ENCODE data around the gene NKAP.
"Not testable (repeated sequence)": the region's sequence is repeated elsewhere in the genome, so short reads cannot be mapped to it uniquely, and the experiment has no call there.

The NKAP gene

DNA sequence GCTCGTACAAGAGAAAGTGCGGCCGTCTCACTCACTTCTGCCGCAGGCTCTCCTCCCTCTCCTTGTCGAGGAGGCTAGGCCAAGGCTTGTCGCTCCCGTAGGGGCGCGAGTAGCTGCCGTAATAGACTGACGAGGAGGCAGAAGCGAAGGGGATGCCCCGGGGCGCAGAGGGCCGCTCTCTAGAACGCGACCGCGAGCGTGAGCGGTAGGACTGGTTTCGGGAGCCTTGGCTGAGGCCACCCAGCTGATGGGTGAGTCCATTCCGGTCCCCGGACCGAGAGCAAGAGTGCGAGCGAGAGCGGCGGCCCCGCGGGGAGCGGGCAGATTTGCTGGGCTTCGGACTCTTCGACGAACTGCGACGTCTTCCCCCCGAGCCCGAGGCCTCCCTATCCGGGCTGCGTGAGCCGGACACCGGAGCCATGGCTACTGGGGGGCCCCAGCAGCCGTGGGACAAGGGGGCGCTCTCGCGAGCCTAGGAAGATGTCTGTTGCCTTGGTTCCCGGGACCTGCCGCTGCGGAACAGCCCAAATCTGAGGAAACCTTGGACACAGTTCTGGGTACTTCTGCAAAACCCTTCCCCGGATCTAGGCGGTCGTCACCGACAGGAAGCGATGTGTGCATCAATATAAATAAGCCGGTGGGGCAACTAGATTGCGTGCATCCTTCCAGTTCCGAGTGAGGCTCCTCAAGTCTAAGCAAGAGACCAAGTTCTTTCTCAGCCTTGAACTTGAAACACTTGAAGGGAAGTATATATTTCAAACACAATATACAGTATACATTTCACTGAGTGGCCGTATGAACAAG lies at the start of gene NKAP:
NKAP (minus strand) TSS at position 567 of the 804 bp plus-strand sequence; CDS start at position 421, 146 bp downstream.
- peak; percentile 89 for DNase-seq

DNA sequence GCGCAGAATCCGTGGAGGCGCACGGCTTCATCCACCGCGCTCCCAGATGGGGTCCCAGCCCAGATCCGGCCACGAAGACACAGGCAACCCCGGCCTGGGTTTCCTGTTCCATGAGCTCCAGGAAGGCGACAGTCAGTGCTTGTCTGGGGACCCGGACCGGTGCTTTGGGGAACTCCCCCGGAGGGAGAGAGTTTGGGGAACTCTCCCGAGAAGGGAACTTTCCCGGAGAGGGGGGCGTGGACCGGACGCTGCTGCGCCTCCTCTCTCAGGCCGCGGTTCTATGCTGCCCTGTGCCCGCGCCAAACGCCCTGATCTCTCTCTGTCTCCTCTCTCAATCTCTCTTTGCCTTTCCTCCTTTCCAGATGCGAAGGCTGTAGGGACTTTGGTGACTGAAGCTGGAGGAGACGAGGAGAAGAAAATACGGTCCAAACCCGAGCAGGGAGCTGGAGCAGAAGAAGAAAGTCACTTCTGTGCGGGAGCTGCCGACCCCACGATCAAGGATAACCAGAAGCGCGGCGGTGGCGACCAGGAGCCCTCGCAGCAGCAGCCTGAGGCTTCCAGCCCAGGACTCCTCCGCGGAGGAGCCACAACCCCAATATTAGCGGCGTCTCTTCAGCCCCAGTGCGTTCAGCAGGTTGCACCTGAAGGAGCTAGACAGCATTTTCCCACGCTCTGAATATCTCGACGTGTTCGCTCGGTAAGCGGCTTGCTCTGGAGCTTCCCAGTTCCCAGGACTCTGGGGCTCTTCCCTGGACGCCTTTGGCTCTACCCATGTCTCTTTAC lies 47.6 kb upstream of the NKAP start:
- DNase-seq, result no peak

DNA sequence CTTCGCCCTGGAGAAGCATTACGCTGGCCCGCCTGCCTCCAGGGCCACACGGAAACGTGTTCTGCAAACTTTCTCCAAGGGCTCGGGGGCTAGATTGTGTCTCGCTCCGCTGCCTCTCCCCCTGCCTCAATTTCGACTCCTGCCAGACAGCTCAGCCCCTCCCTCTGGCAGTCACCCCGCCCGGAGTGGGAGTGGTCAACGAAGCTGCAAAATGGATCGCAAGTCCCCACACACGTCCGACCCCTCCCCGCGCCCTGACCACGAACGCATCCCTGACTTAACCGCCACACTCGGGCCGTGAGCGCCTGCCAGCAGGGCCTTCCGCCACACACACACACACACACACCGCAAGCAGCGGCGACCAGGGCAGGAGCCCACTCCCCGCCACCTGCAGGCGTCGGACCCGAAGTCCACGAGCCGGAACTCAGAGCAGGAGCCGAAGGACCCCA lies 47.0 kb upstream of the NKAP start:
- DNase-seq, result no peak

DNA sequence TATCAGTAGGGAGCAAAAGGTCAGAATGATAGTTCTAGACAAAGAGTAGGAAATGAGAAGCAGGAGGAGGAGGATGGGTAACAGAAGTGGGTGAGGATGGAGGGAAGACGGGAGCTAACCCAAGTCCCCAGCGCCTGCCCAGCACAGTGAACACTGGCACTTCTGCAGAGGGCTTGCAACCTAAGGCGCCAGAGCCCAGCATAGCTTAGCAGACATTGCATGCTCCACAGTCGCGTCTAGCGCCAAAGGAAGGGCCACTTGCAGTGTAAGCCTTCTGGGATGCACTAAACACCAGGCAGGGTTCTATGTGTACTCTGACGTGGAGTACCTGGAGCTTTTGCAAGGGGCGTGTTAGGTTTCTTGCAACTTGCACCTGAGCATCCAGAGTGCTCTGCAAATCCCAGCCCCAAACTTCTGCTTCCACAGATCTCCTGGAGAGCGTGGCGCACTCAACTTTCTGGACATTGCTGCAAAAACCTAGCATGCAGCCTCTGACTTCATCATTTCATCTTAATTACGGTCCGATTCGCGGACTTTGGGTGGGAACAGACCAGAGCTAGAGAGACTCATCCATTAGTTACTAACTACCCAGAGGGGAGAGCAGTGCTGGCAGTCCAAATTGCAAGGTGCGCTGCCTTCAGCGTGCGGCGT lies 46.5 kb upstream of the NKAP start:
- no peak for DNase-seq

DNA sequence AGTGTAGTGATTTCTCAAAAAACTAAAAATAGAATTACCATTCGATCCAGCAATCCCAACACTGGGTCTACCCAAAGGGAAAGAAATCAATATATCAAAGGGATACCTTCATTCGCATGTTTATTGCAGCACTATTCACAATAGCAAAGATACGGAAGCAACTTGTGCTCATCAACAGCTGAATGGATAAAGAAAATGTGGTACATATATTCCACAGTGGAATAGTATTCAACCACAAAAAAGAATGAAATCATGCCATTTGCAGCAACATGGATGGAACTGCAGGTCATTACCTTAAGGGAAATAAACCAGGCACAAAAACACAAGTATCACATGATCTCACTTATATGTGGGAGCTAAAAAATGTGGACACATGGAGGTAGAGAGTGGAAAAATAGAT lies 42.7 kb upstream of the NKAP start:
- DNase-seq, result no peak

DNA sequence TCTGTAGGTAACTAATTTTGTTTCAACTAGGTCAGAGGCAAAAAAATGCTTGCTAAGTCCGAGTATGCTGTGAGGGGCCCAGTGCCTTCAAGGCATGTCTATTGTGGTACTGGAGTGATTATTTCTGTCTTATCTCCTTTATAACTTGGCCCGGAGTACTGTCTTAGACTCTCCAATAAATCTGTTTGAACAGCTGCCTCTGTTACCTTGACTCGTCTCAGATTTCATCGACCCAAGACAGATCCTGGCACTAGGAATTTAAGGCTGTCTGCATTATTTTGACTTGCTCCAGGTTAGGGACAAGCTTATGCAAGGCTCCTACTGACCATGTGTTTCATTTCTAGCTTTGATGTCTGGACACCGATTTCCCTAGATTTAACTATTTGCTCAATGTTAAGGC lies 41.1 kb upstream of the NKAP start:
- DNase-seq, result no peak

DNA sequence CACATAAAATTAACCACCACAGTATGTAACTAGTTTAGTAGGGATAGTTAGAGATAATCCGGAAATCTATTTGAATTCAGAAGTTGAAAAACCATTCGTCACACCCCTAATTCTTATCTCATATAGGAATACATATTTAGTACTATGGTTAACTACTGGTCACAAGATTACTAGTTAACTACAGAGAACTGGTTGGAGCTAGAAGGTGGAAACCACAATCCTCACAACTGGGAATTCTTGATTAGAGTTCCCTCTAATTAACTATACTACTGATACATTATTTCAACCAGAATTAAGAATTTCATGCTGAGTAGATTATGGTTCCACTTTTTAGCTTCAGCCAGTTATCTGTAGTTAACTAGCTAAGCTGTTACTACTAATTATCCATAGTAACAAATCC lies 39.9 kb upstream of the NKAP start:
- DNase-seq, result no peak

DNA sequence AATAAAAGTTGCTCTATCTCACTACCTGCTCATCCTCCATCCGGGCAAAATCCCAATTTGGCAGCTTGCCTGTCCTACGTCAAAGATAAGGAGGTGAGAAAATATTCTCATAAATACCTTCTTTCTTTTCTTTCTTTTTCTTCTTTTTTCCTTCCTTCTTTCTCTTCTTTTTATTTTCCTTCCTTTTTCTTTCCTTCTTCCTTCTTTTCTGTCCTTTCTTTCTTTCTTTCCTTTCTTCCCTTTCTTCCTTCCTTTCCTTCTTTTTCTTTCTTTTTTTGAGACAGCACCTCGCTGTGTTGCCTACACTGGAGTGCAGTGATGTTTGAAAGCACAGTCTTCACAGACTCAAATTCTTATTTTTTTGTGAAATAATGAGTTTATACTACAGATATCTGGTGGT lies 38.6 kb upstream of the NKAP start:
- DNase-seq, result no peak

DNA sequence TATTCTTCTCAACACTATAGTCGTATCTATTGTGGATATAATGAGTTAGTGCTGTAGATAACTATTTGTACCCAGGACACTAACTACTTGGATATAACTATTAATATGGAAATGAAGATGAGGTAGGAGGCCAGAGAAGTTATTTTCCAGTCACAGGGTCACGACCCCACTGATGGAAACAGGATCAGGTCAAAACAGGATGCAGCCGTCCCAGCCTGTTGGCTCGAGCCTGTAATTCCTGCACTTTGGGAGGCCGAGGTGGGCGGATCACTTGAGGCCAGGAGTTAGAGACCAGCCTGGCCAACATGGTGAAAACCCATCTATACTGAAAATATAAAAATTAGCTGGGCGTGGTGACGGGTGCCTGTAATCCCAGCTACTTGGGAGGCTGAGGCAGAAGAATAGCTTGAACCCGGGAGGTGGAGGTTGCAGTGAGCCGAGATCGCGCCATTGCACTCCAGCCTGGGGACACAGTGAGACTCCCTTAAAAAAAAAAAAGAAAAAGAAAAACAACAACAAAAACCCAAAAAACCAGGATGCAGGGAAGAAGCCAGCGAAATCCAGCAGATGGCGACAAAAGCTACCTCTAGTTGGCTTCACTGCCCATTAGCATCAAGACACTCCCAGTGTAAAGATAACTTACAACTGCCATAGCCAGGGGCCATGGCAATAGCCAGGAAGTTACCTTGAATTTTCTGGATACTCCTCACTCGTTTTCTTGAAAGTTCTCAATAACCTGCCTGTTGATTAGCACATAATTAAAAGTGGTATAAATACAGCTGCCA lies 37.9 kb upstream of the NKAP start:
- no peak for DNase-seq

DNA sequence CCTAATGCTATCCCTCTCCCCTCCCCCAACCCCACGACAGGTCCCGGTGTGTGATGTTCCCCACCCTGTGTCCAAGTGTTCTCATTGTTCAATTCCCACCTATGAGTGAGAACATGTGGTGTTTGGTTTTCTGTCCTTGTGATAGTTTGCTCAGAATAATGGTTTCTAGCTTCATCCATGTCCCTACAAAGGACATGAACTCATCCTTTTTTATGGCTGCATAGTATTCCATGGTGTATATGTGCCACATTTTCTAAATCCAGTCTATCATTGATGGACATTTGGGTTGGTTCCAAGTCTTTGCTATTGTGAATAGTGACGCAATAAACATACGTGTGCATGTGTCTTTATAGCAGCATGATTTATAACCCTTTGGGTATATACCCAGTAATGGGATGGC lies 33.6 kb upstream of the NKAP start:
- DNase-seq, result not testable (repeated sequence)

DNA sequence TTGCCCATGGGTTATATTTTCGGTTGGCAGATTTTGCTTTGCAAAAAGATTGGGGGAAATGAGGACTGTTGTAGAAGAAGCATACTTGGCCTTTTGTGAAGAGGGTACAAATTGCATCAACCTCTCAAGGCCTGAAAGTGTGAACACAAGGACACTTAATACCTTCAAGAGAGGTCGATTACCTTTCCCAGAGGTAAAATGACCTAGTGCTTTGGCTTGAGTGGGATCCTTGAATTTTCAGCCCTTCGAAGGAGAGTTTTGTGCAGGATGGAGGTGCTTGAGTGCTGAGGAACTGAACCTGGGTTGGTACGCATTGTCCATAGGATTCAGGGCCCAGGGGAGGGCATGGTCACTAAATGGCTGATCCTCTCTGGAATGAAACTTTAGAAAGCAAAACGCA lies 27.6 kb upstream of the NKAP start:
- no peak for DNase-seq

DNA sequence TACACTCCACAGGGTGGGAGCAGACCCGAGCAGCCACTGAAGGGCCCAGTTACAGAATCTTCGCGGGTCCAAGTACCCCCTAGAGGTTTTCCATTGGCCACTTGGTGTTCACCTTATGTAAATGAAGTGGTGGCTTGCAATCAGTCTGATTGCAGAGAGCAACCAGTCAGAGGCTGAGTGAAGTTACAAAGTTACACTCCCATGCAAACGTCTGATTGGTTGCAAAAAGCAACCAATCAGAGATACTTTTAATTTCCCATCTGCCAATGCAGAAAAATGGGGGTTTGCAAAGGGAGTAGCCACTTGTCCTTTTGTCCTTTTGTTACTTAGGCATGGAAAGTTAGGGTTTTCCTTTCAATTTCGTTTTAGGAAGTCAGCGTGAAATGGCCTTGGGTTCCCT lies 27.0 kb upstream of the NKAP start:
- no peak for DNase-seq

DNA sequence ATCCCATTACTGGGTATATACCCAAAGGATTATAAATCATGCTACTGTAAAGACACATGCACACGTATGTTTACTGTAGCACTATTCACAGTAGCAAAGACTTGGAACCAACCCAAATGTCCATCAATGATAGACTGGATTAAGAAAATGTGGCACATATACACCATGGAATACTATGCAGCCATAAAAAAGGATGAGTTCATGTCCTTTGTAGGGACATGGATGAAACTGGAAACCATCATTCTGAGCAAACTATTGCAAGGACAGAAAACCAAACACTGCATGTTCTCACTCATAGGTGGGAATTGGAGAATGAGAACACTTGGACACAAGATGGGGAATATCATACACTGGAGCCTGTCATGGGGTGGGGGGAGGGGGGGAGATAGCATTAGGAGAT lies 23.3 kb upstream of the NKAP start:
- DNase-seq, result not testable (repeated sequence)

DNA sequence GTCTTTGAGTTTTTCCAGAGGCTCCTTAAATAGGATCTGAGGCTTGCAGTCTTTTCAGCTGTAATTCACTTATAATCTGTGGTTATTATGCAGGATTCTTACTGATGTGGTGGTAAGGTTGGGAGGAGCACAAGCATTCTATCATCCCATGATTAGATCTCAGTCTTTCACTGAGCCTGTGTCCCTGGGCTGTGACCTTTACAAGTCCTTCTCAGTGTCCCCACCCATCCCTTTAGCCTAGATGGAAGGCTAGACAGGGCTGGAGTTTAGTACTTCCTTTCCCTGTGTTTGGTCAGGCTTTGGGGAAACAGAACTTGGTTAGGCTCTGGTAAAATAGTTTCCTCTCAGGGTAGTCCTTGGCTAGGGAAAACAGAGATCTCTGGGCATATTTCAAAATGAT lies 17.1 kb upstream of the NKAP start:
- no peak for DNase-seq

DNA sequence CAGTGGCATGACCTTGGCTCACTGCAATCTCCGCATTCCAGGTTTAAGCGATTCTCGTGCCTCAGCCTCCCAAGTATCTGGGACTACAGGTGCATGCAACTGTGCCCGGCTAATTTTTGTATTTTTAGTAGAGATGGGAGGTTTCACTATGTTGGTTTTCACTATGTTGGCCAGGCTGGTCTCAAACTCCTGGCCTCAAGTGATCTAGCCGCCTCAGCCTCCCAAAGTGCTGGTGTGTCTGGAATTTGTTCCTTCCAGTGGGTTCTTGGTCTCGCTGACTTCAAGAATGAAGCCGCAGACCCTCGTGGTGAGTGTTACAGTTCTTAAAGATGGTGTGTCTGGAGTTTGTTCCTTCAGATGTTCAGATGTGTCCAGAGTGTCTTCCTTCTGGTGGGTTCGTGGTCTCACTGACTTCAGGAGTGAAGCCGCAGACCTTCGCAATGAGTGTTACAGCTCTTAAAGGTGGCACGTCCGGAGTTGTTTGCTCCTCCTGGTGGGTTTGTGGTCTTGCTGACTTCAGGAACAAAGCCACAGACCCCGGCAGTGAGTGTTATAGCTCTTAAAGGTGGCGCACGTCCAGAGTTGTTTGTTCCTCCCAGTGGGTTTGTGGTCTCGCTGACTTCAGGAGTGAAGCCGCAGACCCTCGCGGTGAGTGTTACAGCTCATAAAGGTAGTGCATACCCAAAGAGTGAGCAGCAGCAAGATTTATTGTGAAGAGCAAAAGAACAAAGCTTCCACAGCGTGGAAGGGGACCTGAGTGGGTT lies 12.4 kb upstream of the NKAP start:
- not testable (repeated sequence) for DNase-seq

DNA sequence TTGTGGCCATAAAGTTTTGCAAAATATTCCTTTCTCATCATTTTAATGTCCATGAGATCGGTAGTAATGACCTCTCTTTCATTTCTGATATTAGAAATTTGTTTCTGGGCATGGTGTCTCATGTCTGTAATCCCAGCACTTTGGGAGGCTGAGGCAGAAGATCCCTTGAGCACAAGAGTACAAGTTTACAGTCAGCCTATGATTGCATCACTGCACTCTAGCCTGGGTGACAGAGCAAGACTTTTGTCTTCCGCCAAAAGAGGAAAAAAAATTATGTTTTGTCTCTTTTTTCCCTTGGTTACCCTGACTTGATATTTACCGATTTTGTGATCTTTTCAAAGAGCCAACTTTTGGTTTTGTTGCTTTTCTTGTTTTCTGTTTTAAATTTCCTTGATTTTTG lies 10.8 kb upstream of the NKAP start:
- DNase-seq, result no peak

DNA sequence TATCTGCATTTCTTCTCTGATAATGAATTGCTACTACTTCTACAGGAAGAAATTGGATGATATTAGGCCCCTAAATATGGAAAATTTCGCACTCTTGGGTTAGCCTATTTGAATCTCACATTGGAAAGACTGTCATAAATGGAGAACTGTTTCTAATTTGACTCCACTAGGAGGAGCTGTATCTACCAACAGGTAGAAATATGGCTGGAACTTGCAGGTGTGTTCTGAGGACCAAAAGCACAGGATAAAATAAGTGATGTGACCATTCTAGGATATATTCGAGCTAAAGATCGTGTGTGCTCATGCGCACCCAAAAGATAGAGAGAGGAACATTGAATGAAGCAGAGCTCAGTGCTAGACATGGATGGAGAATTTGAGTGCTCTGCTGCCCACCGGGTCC lies 4.8 kb upstream of the NKAP start:
- DNase-seq, result no peak

DNA sequence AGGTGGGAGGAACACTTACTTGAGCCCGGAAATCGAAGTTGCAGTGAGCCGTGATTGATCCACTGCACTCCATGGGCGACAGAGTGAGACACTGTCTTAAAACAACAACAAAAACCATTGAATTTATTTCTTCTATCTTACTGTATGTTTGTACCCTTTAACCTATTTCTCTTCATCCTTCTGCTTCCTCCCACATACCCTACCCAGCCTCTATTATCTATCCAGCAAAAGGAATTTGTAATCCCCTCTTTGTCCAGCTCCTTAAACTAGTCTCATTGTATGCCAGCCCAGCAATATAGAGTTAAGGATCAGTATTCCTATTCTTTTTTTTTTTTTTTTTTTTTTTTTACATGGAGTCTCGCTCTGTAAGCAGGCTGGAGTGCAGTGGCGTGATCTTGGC lies 1.9 kb upstream of the NKAP start:
- DNase-seq, result no peak

DNA sequence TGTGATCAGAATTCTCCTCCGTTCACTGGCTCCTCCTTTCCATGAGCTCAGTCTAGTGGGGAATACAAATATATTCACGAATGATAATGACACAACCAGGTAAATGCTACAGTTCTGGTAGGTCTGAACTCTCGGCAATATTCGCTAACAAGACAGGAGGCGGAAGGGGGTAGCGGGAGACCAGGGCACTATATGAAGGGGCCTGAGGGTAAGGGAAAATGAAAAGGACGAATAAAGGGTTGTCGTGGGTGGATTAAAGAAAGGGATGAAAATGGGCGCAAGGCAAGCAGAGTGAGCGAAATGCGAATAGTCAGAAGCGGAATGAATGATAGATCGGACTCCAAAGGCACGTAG lies 743 bp downstream of the NKAP start:
- no peak for DNase-seq

DNA sequence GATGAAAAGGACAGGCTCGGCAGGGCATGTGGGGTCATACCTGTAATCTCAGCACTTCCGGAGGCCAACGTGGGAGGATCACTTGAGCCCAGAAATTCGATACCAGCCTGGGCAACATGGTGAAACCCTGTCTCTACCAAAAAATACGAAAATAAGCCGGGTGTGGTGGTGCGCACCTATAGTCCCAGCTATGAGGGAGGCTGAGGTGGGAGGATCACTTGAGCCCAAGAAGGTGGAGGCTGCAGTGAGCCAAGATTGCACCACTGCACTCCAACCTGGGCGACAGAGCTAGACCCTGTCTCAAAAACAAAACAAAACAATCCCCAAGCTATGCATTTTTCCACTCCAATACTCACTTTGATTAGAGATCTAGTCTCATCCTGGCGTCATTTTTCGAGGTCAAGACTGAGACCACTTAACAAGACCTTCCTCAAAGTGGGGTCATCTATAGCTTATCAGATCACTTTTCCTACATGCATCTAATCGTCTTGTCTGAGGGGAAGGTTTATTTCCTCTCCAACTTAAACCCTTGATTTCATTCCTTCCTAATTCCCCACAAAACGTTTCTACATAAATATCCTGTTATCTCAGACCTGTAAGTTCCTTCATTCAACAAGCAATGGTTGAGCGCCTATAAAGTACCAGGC lies 1.3 kb downstream of the NKAP start:
- DNase-seq, result no peak

DNA sequence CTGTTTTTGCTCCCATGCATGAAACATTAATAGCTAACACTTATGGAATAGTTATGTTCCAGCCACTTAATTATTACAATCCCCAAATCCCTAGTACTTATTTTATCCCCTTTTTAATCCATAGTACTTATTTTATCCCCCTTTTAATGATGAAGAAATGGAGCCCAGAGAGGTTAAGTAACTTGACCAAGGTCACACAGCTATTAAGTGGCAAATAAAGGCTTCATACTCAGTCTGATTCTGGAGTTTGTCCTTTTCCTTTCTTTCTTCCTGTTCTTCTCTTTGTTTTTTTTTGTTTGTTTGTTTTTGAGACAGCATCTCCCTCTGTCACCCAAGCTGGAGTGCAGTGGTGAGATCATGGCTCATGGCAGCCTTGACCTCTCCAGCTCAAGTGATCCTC lies 2.2 kb downstream of the NKAP start:
- no peak for DNase-seq
